Activated CD4-positive, alpha-beta T cell treated with anti-CD3 and anti-CD28 coated beads for 36 hours (primary cell): ENCODE data around the gene PRKAG1. TPM values are rescaled to one million over a fixed set of nuclear protein-coding genes. Genes with fewer than 3 reads are reported as not detected.
A peak's percentile ranks its signal among the peaks of the same experiment; 100 is the strongest.

ENCODE experiments used
- ATAC-seq: fragments of 200-7000 bp; cut with Tn5 transposase; one replicate; pipeline ENCODE4 v1.10.0; 2021; ENCODE audit warnings: mild to moderate bottlenecking, moderate library complexity
- CTCF ChIA-PET: fragments of 350-600 bp; sonication (Branson Sonifier 250); formaldehyde crosslinking; loops from one replicate; lab custom pipeline; 2021; ENCODE audit warnings: antibody characterized with exemption; lab: Charles Lee
- POLR2A ChIA-PET: fragments of 350-600 bp; sonication (Branson Sonifier 250); formaldehyde crosslinking; loops from one replicate; lab custom pipeline; 2021; ENCODE audit warnings: antibody characterized with exemption, inconsistent platforms; lab: Charles Lee
- DNase-seq: peaks from one replicate; pipeline ENCODE4 v3.0.0-alpha.2; 2020
- H3K27ac Mint-ChIP-seq: one replicate; pipeline ENCODE4 v1.8.0; 2021; ENCODE audit warnings: mixed read lengths
- H3K27me3 Mint-ChIP-seq: one replicate; pipeline ENCODE4 v1.8.0; 2021; ENCODE audit warnings: mixed read lengths
- H3K36me3 Mint-ChIP-seq: one replicate; pipeline ENCODE4 v1.8.0; 2021; ENCODE audit warnings: low read depth, mixed read lengths
- H3K4me1 Mint-ChIP-seq: one replicate; pipeline ENCODE4 v1.8.0; 2021; ENCODE audit warnings: mixed read lengths
- H3K4me3 Mint-ChIP-seq: one replicate; pipeline ENCODE4 v1.8.0; 2021; ENCODE audit warnings: mild to moderate bottlenecking, moderate library complexity, mixed read lengths
- H3K9me3 Mint-ChIP-seq: one replicate; pipeline ENCODE4 v1.8.0; 2021; ENCODE audit warnings: low read depth, mixed read lengths
- intact Hi-C, 2 experiments: fragments of 100-400 bp; cut with DNase I in 1 of 2; cut with micrococcal nuclease in 1 of 2; formaldehyde crosslinking; loops; one replicate each; pipeline versions ENCODE4 v1.14.2 to v1.15.1; 2022 to 2024; cut with DNase I, micrococcal nuclease
- total RNA-seq, 2 experiments: library from RNA; stranded (reverse); gene quantifications; one replicate each; pipeline ENCODE4 v1.2.3, GENCODE V29; 2021

PRKAG1 gene
- total RNA-seq, 2 experiments from 2014 or later = 54.5 to 62.6 TPM

GRCh38 chr12:49058366-49059044 is 39.9 kb upstream of the PRKAG1 start:
- ATAC-seq = no peak
- peak; percentile 18 for DNase-seq
- Mint-ChIP-seq H3K36me3 (peaks cover 24% of the 10 kb centered on the region), H3K27ac (peak overlapping the region; percentile 90), H3K4me3 (peak overlapping the region; percentile 98), H3K27me3 (no peaks in the 10 kb centered on the region), H3K9me3 (no peaks in the 10 kb centered on the region), H3K4me1 (peaks cover 50% of the 10 kb centered on the region)
- ChIA-PET POLR2A (interaction anchor here (0.5 to 2.0 kb wide), 4 partner anchors 11 to 73 kb away, joined by 3 to 8 read pairs (median 4); partner anchors contain the start of genes RHEBL1 and TUBA1B), CTCF (interaction anchor here (0.7 to 2.9 kb wide), 10 partner anchors 10 to 235 kb away, joined by 3 to 21 read pairs (median 4); partner anchors contain the start of gene RHEBL1)
- intact Hi-C loops = loop anchor here in 1 of 2 experiments (5.0 kb wide), 1 partner anchor 41 kb away; the partner anchor contains the start of gene PRKAG1

GRCh38 chr12:49057888-49058287 is 39.3 kb upstream of the PRKAG1 start:
- ChIA-PET POLR2A (interaction anchor here (1.6 to 2.0 kb wide), 2 partner anchors 12 to 69 kb away, joined by 4 to 8 read pairs; partner anchors contain the start of gene RHEBL1), CTCF (interaction anchor here (0.6 to 2.9 kb wide), 9 partner anchors 12 to 263 kb away, joined by 3 to 21 read pairs (median 4); partner anchors contain the start of gene RHEBL1)
- H3K27ac Mint-ChIP-seq = peak overlapping the region; percentile 90
- H3K27me3 Mint-ChIP-seq = no peaks in the 10 kb centered on the region
- no peak for ATAC-seq
- peak overlapping the region; percentile 98 for H3K4me3 Mint-ChIP-seq
- no peak for DNase-seq
- H3K9me3 Mint-ChIP-seq = no peaks in the 10 kb centered on the region
- H3K36me3 Mint-ChIP-seq = peaks cover 30% of the 10 kb centered on the region
- peaks cover 50% of the 10 kb centered on the region for H3K4me1 Mint-ChIP-seq
- intact Hi-C loops = loop anchor here in 1 of 2 experiments (5.0 kb wide), 1 partner anchor 41 kb away; the partner anchor contains the start of gene PRKAG1

GRCh38 chr12:49055978-49056754 is 37.6 kb upstream of the PRKAG1 start:
- ATAC-seq = peak; percentile 81
- Mint-ChIP-seq H3K27me3 (no peaks in the 10 kb centered on the region), H3K27ac (peak overlapping the region; percentile 90), H3K9me3 (no peaks in the 10 kb centered on the region), H3K36me3 (peaks cover 45% of the 10 kb centered on the region), H3K4me1 (peaks cover 44% of the 10 kb centered on the region), H3K4me3 (peak overlapping the region; percentile 98)
- ChIA-PET CTCF (interaction anchor here (0.5 to 2.2 kb wide), 15 partner anchors 8 to 120 kb away, joined by 3 to 14 read pairs (median 4); partner anchors contain the start of gene RHEBL1), POLR2A (interaction anchor here (0.5 to 1.4 kb wide), 3 partner anchors 13 to 75 kb away, joined by 3 read pairs; partner anchors contain the start of gene TUBA1B)
- intact Hi-C loops = loop anchor here (1.0 to 5.0 kb wide), 2 partner anchors 39 to 100 kb away; partner anchors contain the start of gene PRKAG1 (in 1 of the 2)
- peak; percentile 72 for DNase-seq

- ATAC-seq (no peak), DNase-seq (no peak)
- Mint-ChIP-seq H3K4me3 (no peak overlapping the region), H3K36me3 (peaks cover 48% of the 10 kb centered on the region), H3K4me1 (peaks cover 42% of the 10 kb centered on the region), H3K9me3 (no peaks in the 10 kb centered on the region), H3K27me3 (no peaks in the 10 kb centered on the region), H3K27ac (no peak overlapping the region)
- ChIA-PET POLR2A (no interaction called here), CTCF (interaction anchor here (0.8 to 2.2 kb wide), 8 partner anchors 9 to 67 kb away, joined by 3 to 14 read pairs (median 4); partner anchors contain the start of gene RHEBL1)
- intact Hi-C loops = loop anchor here in 1 of 2 experiments (5.0 kb wide), 1 partner anchor 38 kb away; the partner anchor contains the start of gene PRKAG1
These were observed 36.5 kb upstream of the PRKAG1 start for GRCh38 chr12:49055092-49055491.

GRCh38 chr12:49054524-49054923 is 35.9 kb upstream of the PRKAG1 start:
- no peaks in the 10 kb centered on the region for H3K9me3 Mint-ChIP-seq
- POLR2A ChIA-PET = no interaction called here
- H3K4me1 Mint-ChIP-seq = peaks cover 42% of the 10 kb centered on the region
- H3K27ac Mint-ChIP-seq = no peak overlapping the region
- DNase-seq = no peak
- H3K4me3 Mint-ChIP-seq = no peak overlapping the region
- H3K36me3 Mint-ChIP-seq = peaks cover 47% of the 10 kb centered on the region
- no peaks in the 10 kb centered on the region for H3K27me3 Mint-ChIP-seq
- no peak for ATAC-seq
- CTCF ChIA-PET = interaction anchor here (0.8 to 2.2 kb wide), 5 partner anchors 10 to 67 kb away, joined by 3 to 14 read pairs (median 4); partner anchors contain the start of gene RHEBL1
- intact Hi-C loops = no loop called here

GRCh38 chr12:49054096-49054495 is 35.5 kb upstream of the PRKAG1 start:
- no peak for DNase-seq
- Mint-ChIP-seq H3K36me3 (peaks cover 45% of the 10 kb centered on the region), H3K4me3 (no peak overlapping the region), H3K27me3 (no peaks in the 10 kb centered on the region), H3K4me1 (peaks cover 42% of the 10 kb centered on the region), H3K9me3 (no peaks in the 10 kb centered on the region), H3K27ac (no peak overlapping the region)
- POLR2A ChIA-PET = no interaction called here
- no peak for ATAC-seq
- intact Hi-C loops = no loop called here
- CTCF ChIA-PET = interaction anchor here (1.0 to 1.9 kb wide), 2 partner anchors 10 to 34 kb away, joined by 3 to 9 read pairs; no protein-coding TSS in a partner anchor

GRCh38 chr12:49052451-49053208 is 34.1 kb upstream of the PRKAG1 start:
- intact Hi-C loops = no loop called here

DNA sequence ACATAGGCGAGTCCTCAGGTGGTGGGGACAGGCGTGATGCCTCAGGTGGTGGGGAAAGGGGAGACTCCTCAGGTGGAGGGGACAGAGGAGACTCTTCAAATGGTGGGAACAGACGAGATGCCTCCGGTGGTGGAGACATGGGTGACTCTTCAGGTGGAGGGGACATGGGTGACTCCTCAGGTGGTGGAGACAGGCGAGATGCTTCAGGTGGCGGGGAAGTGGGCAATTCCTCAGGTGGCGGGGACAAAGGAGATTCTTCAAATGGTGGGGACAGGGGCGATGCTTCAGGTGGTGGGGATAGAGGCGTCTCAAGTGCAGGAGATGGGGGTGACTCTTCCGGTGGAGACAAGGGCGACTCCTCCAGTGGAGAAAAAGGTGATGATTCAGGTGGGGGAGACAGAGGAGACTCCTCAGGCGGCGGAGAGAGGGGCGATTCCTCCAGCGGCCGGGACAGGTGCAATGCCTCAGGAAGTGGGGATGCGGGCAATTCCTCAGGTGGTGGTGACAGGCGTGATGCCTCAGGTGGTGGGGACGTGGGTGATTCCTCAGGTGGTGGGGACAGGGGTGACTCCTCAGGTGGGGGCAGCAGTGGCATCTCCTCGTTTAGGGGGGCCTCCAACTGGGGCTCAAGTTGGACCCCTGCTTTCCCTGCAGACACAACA is 33.3 kb upstream of the PRKAG1 start:
- POLR2A ChIA-PET = no interaction called here
- H3K36me3 Mint-ChIP-seq = peaks cover 52% of the 10 kb centered on the region
- no peak overlapping the region for H3K4me3 Mint-ChIP-seq
- peaks cover 23% of the 10 kb centered on the region for H3K4me1 Mint-ChIP-seq
- H3K9me3 Mint-ChIP-seq = no peaks in the 10 kb centered on the region
- no peak overlapping the region for H3K27ac Mint-ChIP-seq
- DNase-seq (no peak), ATAC-seq (no peak)
- CTCF ChIA-PET = no interaction called here
- H3K27me3 Mint-ChIP-seq = no peaks in the 10 kb centered on the region
- intact Hi-C loops = no loop called here

More at GRCh38 chr12:49052451-49053208, 34.1 kb upstream of the PRKAG1 start:
- H3K27ac Mint-ChIP-seq = no peak overlapping the region
- DNase-seq (no peak), ATAC-seq (no peak)
- POLR2A ChIA-PET = no interaction called here
- H3K36me3 Mint-ChIP-seq = peaks cover 49% of the 10 kb centered on the region
- CTCF ChIA-PET = interaction anchor here (0.7 kb wide), 1 partner anchor 192 kb away, joined by 3 read pairs; no protein-coding TSS in a partner anchor
- H3K4me1 Mint-ChIP-seq = peaks cover 30% of the 10 kb centered on the region
- no peaks in the 10 kb centered on the region for H3K9me3 Mint-ChIP-seq
- H3K4me3 Mint-ChIP-seq = no peak overlapping the region
- no peaks in the 10 kb centered on the region for H3K27me3 Mint-ChIP-seq

GRCh38 chr12:49051373-49051764 is 32.8 kb upstream of the PRKAG1 start:
- CTCF ChIA-PET = interaction anchor here (0.8 to 1.2 kb wide), 2 partner anchors 13 to 32 kb away, joined by 4 to 5 read pairs; no protein-coding TSS in a partner anchor
- ATAC-seq (no peak), DNase-seq (no peak)
- Mint-ChIP-seq H3K27ac (no peak overlapping the region), H3K27me3 (no peaks in the 10 kb centered on the region), H3K36me3 (peaks cover 54% of the 10 kb centered on the region), H3K9me3 (no peaks in the 10 kb centered on the region), H3K4me1 (peaks cover 18% of the 10 kb centered on the region), H3K4me3 (no peak overlapping the region)
- intact Hi-C loops = no loop called here
- POLR2A ChIA-PET = no interaction called here
